NCI-H2196 treated with DMSO at 0.1 percent for 48 hours (cell line): ENCODE measurements around the gene FETUB.
"Not testable (repeated sequence)": the region's sequence is repeated elsewhere in the genome, so short reads cannot be mapped to it uniquely, and the experiment has no call there.

Source experiments
- DNase-seq: peaks from one replicate; lab custom pipeline; 2025; ENCODE audit not compliant: unreplicated experiment; lab: John Stamatoyannopoulos, UW

FETUB gene

GRCh38 chr3:186630950-186631641 is 9.1 kb upstream of the FETUB start:
- DNase-seq: no peak

GRCh38 chr3:186633481-186633880 is 6.7 kb upstream of the FETUB start:
- DNase-seq: no peak

- not testable (repeated sequence) for DNase-seq
These were observed 6.0 kb upstream of the FETUB start for GRCh38 chr3:186634207-186634606.

- DNase-seq: no peak
These were observed 4.7 kb upstream of the FETUB start for GRCh38 chr3:186635532-186635931.

- DNase-seq: no peak
These were observed 3.7 kb upstream of the FETUB start for GRCh38 chr3:186636536-186636935.

GRCh38 chr3:186637686-186638085 is 2.5 kb upstream of the FETUB start:
- DNase-seq: no peak

- no peak for DNase-seq
These were observed 1.9 kb upstream of the FETUB start for GRCh38 chr3:186638259-186638658.

GRCh38 chr3:186640473-186640818 is 247 bp downstream of the FETUB start:
- no peak for DNase-seq

- no peak for DNase-seq
These were observed 730 bp downstream of the FETUB start for GRCh38 chr3:186640929-186641328.

- no peak for DNase-seq
These were observed 1.8 kb downstream of the FETUB start for GRCh38 chr3:186642014-186642413.

- DNase-seq: no peak
These were observed 3.3 kb downstream of the FETUB start for GRCh38 chr3:186643493-186643892.

- no peak for DNase-seq
These were observed 4.5 kb downstream of the FETUB start for GRCh38 chr3:186644683-186645082.

- DNase-seq: no peak
These were observed 5.9 kb downstream of the FETUB start for GRCh38 chr3:186646106-186646505.

GRCh38 chr3:186646841-186647240 is 6.6 kb downstream of the FETUB start:
- no peak for DNase-seq

- DNase-seq: no peak
These were observed 8.7 kb downstream of the FETUB start for GRCh38 chr3:186648851-186649250.

GRCh38 chr3:186651678-186652215 is 11.5 kb downstream of the FETUB start:
- DNase-seq: no peak

GRCh38 chr3:186653080-186653707 is 13.0 kb downstream of the FETUB start:
- DNase-seq: no peak

GRCh38 chr3:186653984-186654383 is 13.8 kb downstream of the FETUB start:
- no peak for DNase-seq

- no peak for DNase-seq
These were observed 23.3 kb downstream of the FETUB start for GRCh38 chr3:186663361-186664118.

GRCh38 chr3:186664119-186664495 is 23.9 kb downstream of the FETUB start:
- no peak for DNase-seq

GRCh38 chr3:186664506-186664905 is 24.3 kb downstream of the FETUB start:
- DNase-seq: no peak

- DNase-seq: no peak
These were observed 25.5 kb downstream of the FETUB start, which contains the start of gene HRG for GRCh38 chr3:186665625-186666188. Gene HRG (plus strand): TSS chr3:186666014. CDS start chr3:186666032, 18 bp downstream.
